HL-60/S4 treated with retinoic acid at 250 ng/mL for 4 days and 3 days (cell line): ENCODE results near the gene SLC17A7.

Experiments used
- in situ Hi-C: fragments of 300-500 bp; cut with MboI; formaldehyde crosslinking; loops from 2 replicates; pipeline ENCODE4 v1.7.0; 2022; ENCODE audit warnings: low sequenced_read_pairs

SLC17A7 gene

GRCh38 chr19:49428547-49429451 lies 12.5 kb downstream of the SLC17A7 start:
- in situ Hi-C loops, result no loop called here

DNA sequence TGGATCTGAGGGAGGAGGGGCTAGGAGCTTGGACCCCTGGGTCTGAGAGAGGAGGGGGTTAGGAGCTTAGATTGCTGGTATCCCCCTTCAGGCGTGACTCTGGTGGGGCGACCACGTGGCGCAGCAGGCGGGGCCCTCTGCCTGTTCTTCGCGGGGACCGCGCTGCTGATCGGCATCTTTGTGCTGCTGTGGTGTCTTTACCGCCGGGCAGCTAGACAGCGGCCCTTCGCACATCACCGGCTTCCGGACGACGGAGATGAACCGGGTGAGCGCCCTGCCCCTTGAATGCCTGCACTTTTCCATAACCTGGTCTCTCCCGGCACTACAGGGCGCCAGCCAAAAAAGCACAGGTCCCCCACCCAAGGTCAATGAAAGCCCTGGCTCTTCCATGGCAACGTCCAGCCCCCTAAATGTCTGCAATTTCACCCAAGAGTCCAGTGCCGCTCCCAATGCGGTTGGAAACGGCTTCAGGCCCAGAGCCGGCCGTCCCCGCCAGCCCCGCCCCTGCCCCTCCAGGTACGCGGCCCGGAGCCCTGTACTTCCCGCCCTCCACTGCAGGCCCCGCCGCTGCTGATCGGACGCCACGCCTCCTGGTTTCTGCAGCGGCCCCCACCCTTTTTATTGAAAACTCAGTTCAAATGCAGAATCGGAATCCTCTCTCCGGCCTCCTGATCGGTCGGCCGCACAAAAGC lies 13.3 kb downstream of the SLC17A7 start:
- in situ Hi-C loops, result no loop called here

- in situ Hi-C loops, result no loop called here
Measured at GRCh38 chr19:49427339-49427738, 14.0 kb downstream of the SLC17A7 start.

- in situ Hi-C loops, result no loop called here
Measured at GRCh38 chr19:49425922-49426592, 15.3 kb downstream of the SLC17A7 start.

GRCh38 chr19:49425178-49425577 lies 16.1 kb downstream of the SLC17A7 start, which contains the start of gene GFY:
GFY (plus strand) TSS chr19:49425388; CDS start chr19:49426431, 1,043 bp downstream.
- in situ Hi-C loops, result no loop called here

GRCh38 chr19:49423985-49424303 lies 17.4 kb downstream of the SLC17A7 start:
- in situ Hi-C loops, result no loop called here

GRCh38 chr19:49423071-49423984 lies 18.0 kb downstream of the SLC17A7 start, which contains the start of gene PTH2:
PTH2 (minus strand) TSS chr19:49423441; CDS start chr19:49423339, 102 bp downstream.
- in situ Hi-C loops, result no loop called here

GRCh38 chr19:49422407-49423070 lies 18.8 kb downstream of the SLC17A7 start:
- in situ Hi-C loops, result no loop called here

DNA sequence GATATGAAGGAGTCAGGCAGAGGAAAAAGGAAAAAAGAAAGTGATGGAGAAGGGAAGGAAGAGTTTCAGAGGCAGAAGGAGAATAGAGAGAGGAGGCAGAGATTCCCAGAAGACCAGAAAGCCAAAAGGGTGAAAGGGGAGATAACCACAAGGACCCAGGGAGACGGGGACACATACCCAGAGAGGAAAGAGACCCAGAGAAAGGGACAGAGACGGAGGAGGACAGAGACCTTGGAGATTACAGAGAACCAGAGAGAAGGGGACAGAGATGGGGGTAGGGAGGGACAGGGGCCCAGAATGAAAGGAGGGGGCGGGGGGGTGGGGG lies 19.5 kb downstream of the SLC17A7 start:
- in situ Hi-C loops, result no loop called here

- in situ Hi-C loops, result no loop called here
Measured at GRCh38 chr19:49421039-49421877, 20.1 kb downstream of the SLC17A7 start.

- in situ Hi-C loops, result no loop called here
Measured at GRCh38 chr19:49420227-49420626, 21.1 kb downstream of the SLC17A7 start.

- in situ Hi-C loops, result no loop called here
Measured at GRCh38 chr19:49419173-49419572, 22.2 kb downstream of the SLC17A7 start.

DNA sequence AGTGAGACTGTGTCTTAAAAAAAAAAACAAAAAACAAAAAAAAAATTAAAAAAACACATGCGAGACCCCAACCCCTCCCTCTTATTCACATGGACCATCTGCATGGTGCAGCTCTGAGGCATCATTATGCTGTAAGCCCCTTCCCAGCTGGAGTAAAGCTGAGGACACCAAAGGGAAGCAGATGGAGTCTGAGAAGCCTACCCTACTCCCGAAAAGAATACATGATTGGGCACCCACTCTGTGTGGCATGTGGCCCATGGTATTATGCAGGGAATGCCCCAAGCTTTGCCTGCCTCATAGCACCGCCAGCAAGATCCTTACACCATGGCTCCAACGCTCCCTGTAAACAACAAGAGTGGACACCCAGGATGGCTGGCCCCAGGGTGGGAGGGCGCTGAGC lies 22.8 kb downstream of the SLC17A7 start:
- in situ Hi-C loops, result no loop called here

DNA sequence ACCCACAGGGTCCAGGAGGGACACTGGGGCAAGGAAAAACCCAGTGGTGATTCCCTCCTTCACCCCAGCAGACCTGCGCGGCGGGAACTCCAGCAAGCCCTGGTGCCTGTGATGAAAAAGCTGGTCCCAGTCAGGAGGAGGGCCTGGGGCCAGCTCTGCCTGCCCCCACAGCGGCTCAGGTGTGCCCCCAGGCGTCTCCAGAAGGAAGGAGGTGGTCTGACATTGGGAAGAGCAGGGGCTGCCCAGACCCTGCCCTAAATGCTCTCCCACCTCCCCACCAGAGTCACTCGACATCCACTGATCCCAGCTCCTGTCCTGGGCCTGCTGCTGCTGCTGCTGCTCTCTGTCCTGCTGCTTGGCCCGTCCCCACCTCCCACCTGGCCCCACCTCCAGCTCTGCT lies 24.2 kb downstream of the SLC17A7 start:
- in situ Hi-C loops, result no loop called here

- in situ Hi-C loops, result no loop called here
Measured at GRCh38 chr19:49415810-49416200, 25.5 kb downstream of the SLC17A7 start.

DNA sequence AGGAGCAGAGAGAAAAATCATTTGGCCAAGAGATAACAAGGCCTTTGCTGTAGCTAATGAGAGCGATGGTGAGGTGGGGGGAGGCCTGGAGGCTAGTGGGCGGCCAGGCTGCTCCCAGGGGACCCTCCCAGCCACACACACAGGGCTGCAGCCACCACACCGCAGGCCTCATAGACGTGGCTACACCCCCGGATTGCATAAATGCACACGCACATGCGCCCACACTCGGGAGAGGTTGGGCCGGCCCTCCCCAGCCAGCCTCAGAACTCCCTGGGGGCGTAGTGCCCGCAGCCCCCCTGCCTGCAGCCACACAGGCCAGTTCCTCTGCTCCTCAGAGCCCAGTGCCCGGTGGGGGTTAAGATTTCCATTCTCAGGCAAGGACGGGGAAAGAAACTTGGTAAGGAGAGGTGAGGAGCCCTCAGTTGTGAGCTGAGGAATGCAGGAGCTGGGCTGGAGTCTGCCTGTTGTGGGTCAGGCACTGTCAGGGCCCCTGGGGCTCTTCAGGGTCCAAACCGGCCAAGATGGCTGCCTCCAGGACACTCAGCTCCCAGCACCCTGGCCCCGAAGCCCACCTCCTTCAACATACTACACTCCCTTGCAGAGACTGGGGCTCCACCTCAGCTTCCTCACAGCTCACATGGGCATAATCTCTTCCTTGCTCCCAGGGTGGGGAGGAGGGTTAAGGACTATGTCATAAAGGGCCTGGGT lies 26.1 kb downstream of the SLC17A7 start:
- in situ Hi-C loops, result no loop called here

DNA sequence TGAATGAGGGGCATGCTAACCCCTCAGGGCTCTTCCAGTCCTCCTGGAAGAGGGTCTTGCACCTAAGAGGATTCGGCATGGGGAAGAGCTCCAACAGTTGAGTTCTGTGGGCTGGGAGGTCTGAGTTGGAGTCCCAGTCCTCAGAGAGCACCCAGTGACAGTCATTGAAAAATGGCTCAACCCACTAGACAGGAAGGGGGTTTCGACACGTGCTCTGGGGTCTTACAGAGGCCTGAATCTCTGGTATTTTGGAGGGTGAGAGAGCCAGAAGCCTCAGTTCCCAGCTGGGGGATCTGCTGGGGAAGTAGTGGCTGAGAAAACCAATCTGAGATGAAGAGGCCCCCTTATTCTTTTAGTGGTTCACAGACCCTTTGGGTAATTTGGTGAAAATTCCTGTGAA lies 27.1 kb downstream of the SLC17A7 start:
- in situ Hi-C loops, result no loop called here

- in situ Hi-C loops, result no loop called here
Measured at GRCh38 chr19:49413348-49413747, 28.0 kb downstream of the SLC17A7 start.
